Nephron (organoid): Measurements from ENCODE around the gene NACC2.
"Not testable (repeated sequence)": the region's sequence is repeated elsewhere in the genome, so short reads cannot be mapped to it uniquely, and the experiment has no call there.

Source experiments
- H3K27ac Mint-ChIP-seq, 3 experiments: 2 replicates each; pipeline ENCODE4 v1.8.0; 2020; ENCODE audit warnings: mixed read lengths in 3 of 3, mild to moderate bottlenecking in 2 of 3, moderate library complexity in 1 of 3
- H3K27me3 Mint-ChIP-seq: 2 replicates; pipeline ENCODE4 v1.8.0; 2021; ENCODE audit warnings: low read depth, mild to moderate bottlenecking, moderate library complexity, mixed read lengths
- H3K36me3 Mint-ChIP-seq: 2 replicates; pipeline ENCODE4 v1.8.0; 2020; ENCODE audit warnings: low read depth, mixed read lengths
- H3K4me1 Mint-ChIP-seq: 2 replicates; pipeline ENCODE4 v1.8.0; 2020; ENCODE audit warnings: mixed read lengths
- H3K4me3 Mint-ChIP-seq, 3 experiments: 2 replicates each; pipeline ENCODE4 v1.8.0; 2020; ENCODE audit warnings: mild to moderate bottlenecking in 3 of 3, mixed read lengths in 3 of 3, moderate library complexity in 2 of 3
- H3K9me3 Mint-ChIP-seq: 2 replicates; pipeline ENCODE4 v1.8.0; 2020; ENCODE audit warnings: mixed read lengths
- CTCF ChIP-seq, 3 experiments: fragments of 200-600 bp; sonication (generic); IDR thresholded peaks; one replicate each; pipeline ENCODE4 v1.5.0; 2021; ENCODE audit warnings: antibody characterized with exemption in 3 of 3; ENCODE audit not compliant: unreplicated experiment in 3 of 3

NACC2 gene

GRCh38 chr9:136075134-136075841, 19.8 kb downstream of the NACC2 start:
- Mint-ChIP-seq H3K27me3 (no peaks in the 10 kb centered on the region), H3K4me1 (peaks cover 4% of the 10 kb centered on the region), H3K36me3 (peaks cover 4% of the 10 kb centered on the region)

GRCh38 chr9:136074706-136075105, 20.4 kb downstream of the NACC2 start:
- peaks cover 8% of the 10 kb centered on the region for H3K36me3 Mint-ChIP-seq
- H3K9me3 Mint-ChIP-seq: peaks cover 7% of the 10 kb centered on the region
- TF ChIP-seq CTCF (IDR thresholded peaks at IDR 0.05; ENCODE audit: unreplicated experiment in 3 of 3): no peak
- no peaks in the 10 kb centered on the region for H3K27me3 Mint-ChIP-seq
- peaks cover 4% of the 10 kb centered on the region for H3K4me1 Mint-ChIP-seq
- H3K4me3 Mint-ChIP-seq: no peak overlapping the region
- H3K27ac Mint-ChIP-seq: no peak overlapping the region

More at GRCh38 chr9:136075134-136075841, 19.8 kb downstream of the NACC2 start:
- Mint-ChIP-seq H3K4me3 (no peak overlapping the region), H3K27ac (no peak overlapping the region), H3K9me3 (peaks cover 4% of the 10 kb centered on the region)
- no peak for TF ChIP-seq CTCF (IDR thresholded peaks at IDR 0.05; ENCODE audit: unreplicated experiment in 3 of 3)

GRCh38 chr9:136062657-136063439, 32.2 kb downstream of the NACC2 start:
- H3K4me1 Mint-ChIP-seq: peaks cover 6% of the 10 kb centered on the region
- peaks cover 12% of the 10 kb centered on the region for H3K9me3 Mint-ChIP-seq
- H3K27ac Mint-ChIP-seq: no peak overlapping the region
- H3K27me3 Mint-ChIP-seq: no peaks in the 10 kb centered on the region
- H3K36me3 Mint-ChIP-seq: peaks cover 22% of the 10 kb centered on the region
- H3K4me3 Mint-ChIP-seq: no peak overlapping the region
- no peak for TF ChIP-seq CTCF (IDR thresholded peaks at IDR 0.05; ENCODE audit: unreplicated experiment in 3 of 3)

GRCh38 chr9:136061916-136062315, 33.2 kb downstream of the NACC2 start:
- H3K36me3 Mint-ChIP-seq: peaks cover 15% of the 10 kb centered on the region

DNA sequence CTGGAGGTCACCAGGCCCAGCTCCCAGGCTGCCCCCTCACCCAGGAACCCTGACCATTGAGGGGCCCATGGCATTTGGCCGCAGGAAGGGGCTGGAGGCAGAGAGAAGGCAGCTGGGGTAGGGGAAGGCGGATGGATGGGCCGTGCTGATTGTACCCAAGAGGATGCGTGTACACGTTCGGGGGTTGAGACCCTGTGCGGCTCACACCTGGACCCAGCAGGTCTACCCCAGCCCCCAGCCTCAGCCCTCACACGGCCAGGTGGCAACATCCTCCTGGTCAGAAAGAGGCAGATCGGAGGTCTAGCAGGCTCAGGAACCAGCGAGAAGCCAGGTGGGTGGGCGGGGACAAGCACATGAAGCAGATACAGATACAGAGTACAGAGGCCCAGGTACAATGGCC, 33.7 kb downstream of the NACC2 start:
- Mint-ChIP-seq H3K4me1 (peaks cover 16% of the 10 kb centered on the region), H3K9me3 (peaks cover 4% of the 10 kb centered on the region), H3K27ac (no peak overlapping the region), H3K27me3 (no peaks in the 10 kb centered on the region), H3K36me3 (peaks cover 11% of the 10 kb centered on the region), H3K4me3 (no peak overlapping the region)
- no peak for TF ChIP-seq CTCF (IDR thresholded peaks at IDR 0.05; ENCODE audit: unreplicated experiment in 3 of 3)

More at GRCh38 chr9:136061916-136062315, 33.2 kb downstream of the NACC2 start:
- peaks cover 16% of the 10 kb centered on the region for H3K4me1 Mint-ChIP-seq
- H3K9me3 Mint-ChIP-seq, H3K27ac Mint-ChIP-seq, H3K27me3 Mint-ChIP-seq, H3K4me3 Mint-ChIP-seq: not testable (repeated sequence)

GRCh38 chr9:136060671-136061371, 34.3 kb downstream of the NACC2 start:
- Mint-ChIP-seq H3K4me3 (no peak overlapping the region), H3K27ac (no peak overlapping the region), H3K4me1 (peaks cover 16% of the 10 kb centered on the region), H3K9me3 (no peaks in the 10 kb centered on the region), H3K27me3 (no peaks in the 10 kb centered on the region), H3K36me3 (peaks cover 7% of the 10 kb centered on the region)
- TF ChIP-seq CTCF (IDR thresholded peaks at IDR 0.05; ENCODE audit: unreplicated experiment in 3 of 3): no peak
